H1 (cell line): ENCODE results near the gene PRRT2. TPM values are rescaled to one million over a fixed set of nuclear protein-coding genes. Genes with fewer than 3 reads are reported as not detected.

ENCODE experiments used
- CTCF ChIA-PET: fragments of 300-600 bp; sonication (Branson Sonifier 250); formaldehyde crosslinking; loops from one replicate; lab custom pipeline; 2021; ENCODE audit not compliant: partially characterized antibody; lab: Charles Lee
- POLR2A ChIA-PET: fragments of 300-600 bp; sonication (Branson Sonifier 250); formaldehyde crosslinking; loops from one replicate; lab custom pipeline; 2021; ENCODE audit warnings: inconsistent platforms; ENCODE audit not compliant: partially characterized antibody; lab: Charles Lee
- DNase-seq, 2 experiments: peaks; one replicate each; pipeline versions ENCODE4 v3.0.0 to v3.0.0-alpha.2; 2010 to 2022; ENCODE audit warnings: low spot score in 2 of 2, low read depth in 1 of 2, mixed read lengths in 1 of 2
- FAIRE-seq: peaks from 2 replicates; lab custom pipeline; 2011; peaks lifted over from hg19 to GRCh38; lab: Jason Lieb, UNC
- H2AFZ ChIP-seq: 2 replicates; pipeline ENCODE4 v1.8.1; 2012; ENCODE audit warnings: low read length, inconsistent platforms
- H2AK5ac ChIP-seq: 2 replicates; pipeline ENCODE4 v1.6.1; 2013; ENCODE audit warnings: low read depth, low read length
- H2BK120ac ChIP-seq: replicated peaks from 2 replicates; pipeline ENCODE3; 2013; ENCODE audit warnings: low read depth, low read length, inconsistent platforms
- H2BK12ac ChIP-seq: 2 replicates; pipeline ENCODE4 v1.6.1; 2013; ENCODE audit warnings: low read depth, low read length
- H2BK15ac ChIP-seq: 2 replicates; pipeline ENCODE4 v1.6.1; 2013; ENCODE audit warnings: low read length
- H2BK20ac ChIP-seq: 2 replicates; pipeline ENCODE4 v1.6.1; 2013; ENCODE audit warnings: low read length
- H2BK5ac ChIP-seq: 2 replicates; pipeline ENCODE4 v1.6.1; 2013; ENCODE audit warnings: low read depth, low read length
- H3K14ac ChIP-seq: 2 replicates; pipeline ENCODE4 v1.6.1; 2013; ENCODE audit warnings: inconsistent platforms; ENCODE audit not compliant: insufficient read length
- H3K18ac ChIP-seq: 2 replicates; pipeline ENCODE4 v1.6.1; 2013; ENCODE audit warnings: low read length; ENCODE audit errors: extremely low read depth
- H3K23ac ChIP-seq: 2 replicates; pipeline ENCODE4 v1.6.1; 2013; ENCODE audit warnings: inconsistent platforms; ENCODE audit not compliant: insufficient read length
- H3K23me2 ChIP-seq: 2 replicates; pipeline ENCODE4 v1.6.1; 2013; ENCODE audit warnings: low read depth, low read length
- H3K27ac ChIP-seq: 2 replicates; pipeline ENCODE4 v1.6.1; 2011; ENCODE audit warnings: low read depth, low read length, inconsistent platforms
- H3K27me3 ChIP-seq, 4 experiments: replicated peaks in 1 of 4; 1 replicate in 1 of 4; 2 replicates in 3 of 4; pipeline versions ENCODE4 v1.6.1 to v1.8.1; 2011 to 2013; ENCODE audit warnings: low read length in 3 of 4, mild to moderate bottlenecking in 3 of 4, inconsistent platforms in 2 of 4, mixed read lengths in 2 of 4, moderate library complexity in 1 of 4; ENCODE audit not compliant: control insufficient read depth in 3 of 4, insufficient read depth in 3 of 4; ENCODE audit errors: extremely low read depth in 1 of 4
- H3K36me3 ChIP-seq, 4 experiments: 2 replicates each; pipeline versions ENCODE4 v1.6.1 to v1.8.1; 2011 to 2013; ENCODE audit warnings: mild to moderate bottlenecking in 4 of 4, low read length in 3 of 4, moderate library complexity in 2 of 4, control low read depth in 1 of 4, inconsistent platforms in 1 of 4; ENCODE audit not compliant: insufficient read depth in 4 of 4, control insufficient read depth in 2 of 4
- H3K4ac ChIP-seq: replicated peaks from 2 replicates; pipeline ENCODE3; 2013; ENCODE audit warnings: low read length, low read depth, mixed read lengths, inconsistent platforms; ENCODE audit not compliant: insufficient read length
- H3K4me1 ChIP-seq, 4 experiments: replicated peaks in 1 of 4; 1 replicate in 1 of 4; 2 replicates in 3 of 4; pipeline versions ENCODE4 v1.6.1 to v1.8.1; 2011 to 2013; ENCODE audit warnings: low read length in 3 of 4, inconsistent platforms in 2 of 4, mixed read lengths in 1 of 4; ENCODE audit not compliant: insufficient read depth in 4 of 4, control insufficient read depth in 3 of 4
- H3K4me2 ChIP-seq, 2 experiments: 2 replicates each; pipeline versions ENCODE4 v1.6.1 to v1.8.1; 2011 to 2013; ENCODE audit warnings: low read depth in 2 of 2, low read length in 2 of 2, control low read depth in 1 of 2, inconsistent platforms in 1 of 2, mild to moderate bottlenecking in 1 of 2; ENCODE audit not compliant: insufficient read depth in 1 of 2
- H3K4me3 ChIP-seq, 4 experiments: fragments of 200-600, 300-600 bp in 1 of 4; sonication (generic), shearing (Covaris generic), sonication (Bioruptor Twin) in 1 of 4; 2 replicates each; pipeline versions ENCODE4 v1.5.1 to v1.8.1; 2011 to 2016; ENCODE audit warnings: low read length in 4 of 4, low read depth in 3 of 4, control low read depth in 2 of 4, inconsistent platforms in 2 of 4, mild to moderate bottlenecking in 2 of 4, mixed read lengths in 1 of 4, moderate library complexity in 1 of 4; ENCODE audit not compliant: insufficient read depth in 2 of 4; ENCODE audit errors: extremely low read depth in 1 of 4
- H3K56ac ChIP-seq: replicated peaks from 2 replicates; pipeline ENCODE3; 2013; ENCODE audit warnings: low read depth, mild to moderate bottlenecking, mixed read lengths, low read length, inconsistent platforms; ENCODE audit not compliant: insufficient read length
- H3K79me1 ChIP-seq: 2 replicates; pipeline ENCODE4 v1.6.1; 2013; ENCODE audit warnings: low read depth, low read length, control low read depth
- H3K79me2 ChIP-seq, 2 experiments: 2 replicates each; pipeline versions ENCODE4 v1.6.1 to v1.8.1; 2012 to 2013; ENCODE audit warnings: low read length in 2 of 2, mild to moderate bottlenecking in 2 of 2, inconsistent platforms in 1 of 2; ENCODE audit not compliant: insufficient read depth in 2 of 2, control insufficient read depth in 1 of 2
- H3K9ac ChIP-seq, 4 experiments: replicated peaks in 1 of 4; 1 replicate in 1 of 4; 2 replicates in 3 of 4; pipeline versions ENCODE4 v1.6.1 to v1.8.1; 2011 to 2013; ENCODE audit warnings: low read depth in 3 of 4, low read length in 3 of 4, control low read depth in 2 of 4, mild to moderate bottlenecking in 2 of 4, moderate library complexity in 2 of 4, inconsistent platforms in 1 of 4; ENCODE audit errors: extremely low read depth in 1 of 4
- H3K9me3 ChIP-seq, 2 experiments: 2 replicates each; pipeline versions ENCODE4 v1.6.1 to v1.8.1; 2012 to 2013; ENCODE audit warnings: mild to moderate bottlenecking in 2 of 2, moderate library complexity in 2 of 2, control low read depth in 1 of 2, inconsistent platforms in 1 of 2, low read depth in 1 of 2, low read length in 1 of 2, mixed read lengths in 1 of 2; ENCODE audit not compliant: insufficient read depth in 2 of 2
- H4K20me1 ChIP-seq, 2 experiments: replicated peaks in 1 of 2; 2 replicates each; pipeline versions ENCODE3 to v1.8.1; 2011 to 2013; ENCODE audit warnings: inconsistent platforms in 2 of 2, low read length in 2 of 2, mild to moderate bottlenecking in 1 of 2; ENCODE audit not compliant: insufficient read depth in 2 of 2, control insufficient read depth in 1 of 2
- H4K5ac ChIP-seq: 2 replicates; pipeline ENCODE4 v1.6.1; 2013; ENCODE audit warnings: low read length, low read depth, mixed read lengths, inconsistent platforms; ENCODE audit not compliant: insufficient read length
- H4K8ac ChIP-seq: 2 replicates; pipeline ENCODE4 v1.8.0; 2013; ENCODE audit warnings: mild to moderate bottlenecking, moderate library complexity, low read length, inconsistent platforms; ENCODE audit not compliant: insufficient read depth; ENCODE audit errors: extremely low read depth
- H4K91ac ChIP-seq: replicated peaks from 2 replicates; pipeline ENCODE3; 2013; ENCODE audit warnings: low read length, mixed read lengths, inconsistent platforms; ENCODE audit not compliant: insufficient read length
- ASH2L ChIP-seq: fragments of 200-600, 300-600 bp; sonication (generic); IDR thresholded peaks from one replicate; pipeline ENCODE4 v1.7.1; 2017; ENCODE audit warnings: low read length
- BRCA1 ChIP-seq: IDR thresholded peaks from 2 replicates; pipeline ENCODE4 v1.6.1; 2012; ENCODE audit warnings: low read depth, low read length, improper control_type of control experiment
- CBX8 ChIP-seq: fragments of 300-800, 300-1000 bp; sonication (generic); IDR thresholded peaks from 2 replicates; pipeline ENCODE4 v1.7.1; 2016; ENCODE audit warnings: low read depth, low read length, borderline replicate concordance
- CHD1 ChIP-seq: IDR thresholded peaks from 2 replicates; pipeline ENCODE4 v1.6.1; 2012; ENCODE audit warnings: low read depth, low read length, improper control_type of control experiment
- CTBP2 ChIP-seq: IDR thresholded peaks from 2 replicates; pipeline ENCODE4 v1.7.0; 2011; ENCODE audit warnings: borderline replicate concordance, mild to moderate bottlenecking, moderate library complexity, mixed read lengths, low read length; ENCODE audit not compliant: insufficient read depth, insufficient read length
- GABPA ChIP-seq: IDR thresholded peaks from 2 replicates; pipeline ENCODE4 v1.6.1; 2011; ENCODE audit warnings: mild to moderate bottlenecking, low read length, moderate library complexity, borderline replicate concordance; ENCODE audit not compliant: insufficient read depth
- RAD21 ChIP-seq, 2 experiments: IDR thresholded peaks in 1 of 2; conservative IDR thresholded peaks in 1 of 2; 2 replicates each; pipeline ENCODE4 v1.6.1; 2011; ENCODE audit warnings: low read depth in 2 of 2, low read length in 2 of 2, improper control_type of control experiment in 1 of 2, inconsistent platforms in 1 of 2, mild to moderate bottlenecking in 1 of 2, moderate library complexity in 1 of 2
- SIN3A ChIP-seq, 2 experiments: IDR thresholded peaks in 1 of 2; conservative IDR thresholded peaks in 1 of 2; 2 replicates each; pipeline ENCODE4 v1.6.1; 2011 to 2012; ENCODE audit warnings: low read length in 2 of 2, improper control_type of control experiment in 1 of 2, low read depth in 1 of 2, mild to moderate bottlenecking in 1 of 2
- SUZ12 ChIP-seq: fragments of 200-600 bp; sonication (generic); IDR thresholded peaks from 2 replicates; pipeline ENCODE4 v1.6.1; 2012; ENCODE audit warnings: mild to moderate bottlenecking, inconsistent platforms, low read length, moderate library complexity, mixed read lengths
- WGBS, 2 experiments: shearing (Covaris generic) in 1 of 2; methylation state at CpG; one replicate each; pipeline versions ENCODE4 v1.1.6 to v1.1.7; 2013 to 2015; ENCODE audit warnings: low lambda C conversion rate in 2 of 2, mixed read lengths in 2 of 2, inconsistent platforms in 1 of 2, low coverage in 1 of 2, missing lambda C conversion rate in 1 of 2; ENCODE audit not compliant: insufficient replicate concordance in 2 of 2, insufficient coverage in 1 of 2, insufficient read length in 1 of 2; ENCODE audit errors: extremely low coverage in 1 of 2, missing lambda C conversion rate in 1 of 2; 5-methylcytosine and 5-hydroxymethylcytosine counted together
- polyA plus RNA-seq, 7 experiments: library from polyadenylated mRNA; depleted of rRNA in 3 of 7; stranded (reverse) in 5 of 7; unstranded in 2 of 7; fragments of >200 nt in 5 of 7; fragments of 200-250 nt in 2 of 7; gene quantifications; 1 replicate in 5 of 7; 2 replicates in 1 of 7; 4 replicates in 1 of 7; pipeline versions ENCODE4 v1.2.1 to v1.2.3, GENCODE V29; 2011 to 2013; ENCODE audit warnings: missing spikeins in 2 of 7, mixed read lengths in 2 of 7
- total RNA-seq: library from RNA; stranded (reverse); fragmentation: NEBNext Ultra II Directional; extraction: Animal tissue kit (Norgen Biotek cat#: 25700); gene quantifications from 2 replicates; pipeline ENCODE4 v1.2.1, GENCODE V29; 2021
- TF ChIP-seq, protein P1 (sequence below), 3 experiments: IDR thresholded peaks; 1 replicate in 2 of 3; 2 replicates in 1 of 3; pipeline versions ENCODE4 v1.5.1 to v1.6.1; 2011; ENCODE audit warnings: low read length in 3 of 3, mild to moderate bottlenecking in 3 of 3, inconsistent platforms in 2 of 3, low read depth in 1 of 3, moderate library complexity in 1 of 3; ENCODE audit not compliant: insufficient read depth in 1 of 3; ENCODE audit errors: control extremely low read depth in 1 of 3

The PRRT2 gene
- total and polyA plus RNA-seq, 2 of the 8 experiments (the other 6 are each of a cell fraction or from before 2014, with no cell fraction given): 12.8 to 32.6 TPM

- Histone ChIP-seq H3K27me3 (no peaks in the 10 kb centered on the region), H2BK5ac (no peak overlapping the region), H3K56ac (no peak overlapping the region), H3K79me1 (peaks cover 9% of the 10 kb centered on the region), H2AK5ac (no peak overlapping the region), H3K27ac (no peak overlapping the region), H3K4me3 (no peak overlapping the region), H2AFZ (no peak overlapping the region), H3K23me2 (peaks cover 8% of the 10 kb centered on the region; the same call in 1 of the 2 replicates), H3K9me3 (no peaks in the 10 kb centered on the region), H3K9ac (no peak overlapping the region), H4K91ac (no peak overlapping the region), H2BK20ac (no peak overlapping the region), H3K36me3 (peaks cover 0 to 11% (median 6%) of the 10 kb centered on the region in 4 experiments; a peak in 5 of 8 replicates), H3K14ac (no peak overlapping the region), H3K4me2 (no peak overlapping the region), H2BK120ac (no peak overlapping the region), H4K5ac (no peak overlapping the region), H3K4me1 (peaks cover 0 to 7% (median 3%) of the 10 kb centered on the region in 4 experiments; a peak in 3 of 7 replicates), H4K8ac (peak overlapping the region; percentile 36), H3K23ac (no peak overlapping the region), H4K20me1 (peaks cover 0 to 5% of the 10 kb centered on the region in 2 experiments), H2BK12ac (no peak overlapping the region), H2BK15ac (no peak overlapping the region), H3K79me2 (peaks cover 0 to 9% of the 10 kb centered on the region in 2 experiments; a peak in 2 of 4 replicates), H3K4ac (no peak overlapping the region), H3K18ac (no peak overlapping the region)
- DNase-seq (no peak), FAIRE-seq (no peak)
- CTCF ChIA-PET: interaction anchor here (0.6 to 2.9 kb wide), 3 partner anchors 12 to 180 kb away, joined by 3 to 11 read pairs (median 3); no protein-coding TSS in a partner anchor
- WGBS, 2 experiments: 91% methylated on average over 9 of the region's 9 CpGs; no CpG with 5 or more reads in 1 of the 2 experiments
- POLR2A ChIA-PET: interaction anchor here (3.7 kb wide), 1 partner anchor 11 kb away, joined by 11 read pairs; no protein-coding TSS in a partner anchor
- TF ChIP-seq SUZ12 (no peak), SIN3A (conservative IDR thresholded peaks at IDR 0.05 in 1 of 2, IDR thresholded peaks at IDR 0.05 in 1 of 2; ENCODE audit: low read depth in 1 of 2, low read length in 2 of 2) (no peak), CHD1 (no peak), CTBP2 (no peak), GABPA (no peak), RAD21 (IDR thresholded peaks at IDR 0.05 in 1 of 2, conservative IDR thresholded peaks at IDR 0.05 in 1 of 2; ENCODE audit: low read depth in 2 of 2, low read length in 2 of 2) (no peak), ASH2L (no peak), CBX8 (no peak), BRCA1 (no peak)
- TF ChIP-seq, protein P1, sequence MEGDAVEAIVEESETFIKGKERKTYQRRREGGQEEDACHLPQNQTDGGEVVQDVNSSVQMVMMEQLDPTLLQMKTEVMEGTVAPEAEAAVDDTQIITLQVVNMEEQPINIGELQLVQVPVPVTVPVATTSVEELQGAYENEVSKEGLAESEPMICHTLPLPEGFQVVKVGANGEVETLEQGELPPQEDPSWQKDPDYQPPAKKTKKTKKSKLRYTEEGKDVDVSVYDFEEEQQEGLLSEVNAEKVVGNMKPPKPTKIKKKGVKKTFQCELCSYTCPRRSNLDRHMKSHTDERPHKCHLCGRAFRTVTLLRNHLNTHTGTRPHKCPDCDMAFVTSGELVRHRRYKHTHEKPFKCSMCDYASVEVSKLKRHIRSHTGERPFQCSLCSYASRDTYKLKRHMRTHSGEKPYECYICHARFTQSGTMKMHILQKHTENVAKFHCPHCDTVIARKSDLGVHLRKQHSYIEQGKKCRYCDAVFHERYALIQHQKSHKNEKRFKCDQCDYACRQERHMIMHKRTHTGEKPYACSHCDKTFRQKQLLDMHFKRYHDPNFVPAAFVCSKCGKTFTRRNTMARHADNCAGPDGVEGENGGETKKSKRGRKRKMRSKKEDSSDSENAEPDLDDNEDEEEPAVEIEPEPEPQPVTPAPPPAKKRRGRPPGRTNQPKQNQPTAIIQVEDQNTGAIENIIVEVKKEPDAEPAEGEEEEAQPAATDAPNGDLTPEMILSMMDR (IDR thresholded peaks at IDR 0.05; ENCODE audit: control extremely low read depth in 1 of 3, insufficient read depth in 1 of 3, low read depth in 1 of 3, low read length in 3 of 3): no peak
Measured at GRCh38 chr16:29860218-29860617, 48.2 kb downstream of the PRRT2 start.
